Neural progenitor cell (in vitro differentiated cells): ENCODE measurements around the gene VGLL2. TPM values are rescaled to one million over a fixed set of nuclear protein-coding genes. Genes with fewer than 3 reads are reported as not detected.
"Not testable (repeated sequence)": the region's sequence is repeated elsewhere in the genome, so short reads cannot be mapped to it uniquely, and the experiment has no call there.

Experiments
- DNase-seq: peaks from one replicate; pipeline ENCODE4 v3.0.0-alpha.2; 2016; ENCODE audit warnings: low spot score
- H2AFZ ChIP-seq: fragments of 200-600 bp; sonication (generic); replicated peaks from 2 replicates; pipeline ENCODE4 v1.6.1; 2016; ENCODE audit warnings: antibody characterized with exemption
- H3F3A ChIP-seq: fragments of 200-600 bp; sonication (generic); 2 replicates; pipeline ENCODE4 v1.6.1; 2016; ENCODE audit warnings: antibody characterized with exemption, low read depth
- H3K27ac ChIP-seq: fragments of 200-600 bp; sonication (generic); 2 replicates; pipeline ENCODE4 v1.5.1; 2016; ENCODE audit warnings: mild to moderate bottlenecking
- H3K27me3 ChIP-seq: fragments of 200-600 bp; sonication (generic); 2 replicates; pipeline ENCODE4 v1.6.1; 2016; ENCODE audit warnings: mild to moderate bottlenecking, moderate library complexity
- H3K36me3 ChIP-seq: fragments of 200-600 bp; sonication (generic); 2 replicates; pipeline ENCODE4 v1.5.1; 2016
- H3K4me1 ChIP-seq: fragments of 200-600 bp; sonication (generic); 2 replicates; pipeline ENCODE4 v1.6.1; 2016; ENCODE audit warnings: mixed run types
- H3K4me2 ChIP-seq: fragments of 200-600 bp; sonication (generic); 2 replicates; pipeline ENCODE4 v1.6.1; 2016
- H3K4me3 ChIP-seq: fragments of 200-600 bp; sonication (generic); 2 replicates; pipeline ENCODE4 v1.5.1; 2016
- H3K79me2 ChIP-seq: fragments of 200-600 bp; sonication (generic); 2 replicates; pipeline ENCODE4 v1.6.1; 2016; ENCODE audit warnings: low read depth
- H3K9ac ChIP-seq: fragments of 200-600 bp; sonication (generic); 2 replicates; pipeline ENCODE4 v1.6.1; 2016
- H3K9me3 ChIP-seq: fragments of 200-600 bp; sonication (generic); 2 replicates; pipeline ENCODE4 v1.5.1; 2016; ENCODE audit warnings: low read depth
- H4K20me1 ChIP-seq: fragments of 200-600 bp; sonication (generic); 2 replicates; pipeline ENCODE4 v1.6.1; 2016; ENCODE audit warnings: low read depth
- H3K27ac Mint-ChIP-seq: 3 replicates; pipeline ENCODE4 v1.8.0; 2021; ENCODE audit warnings: mixed read lengths
- H3K27me3 Mint-ChIP-seq: 2 replicates; pipeline ENCODE4 v1.8.0; 2022; ENCODE audit warnings: low read depth, mild to moderate bottlenecking, inconsistent platforms, moderate library complexity, mixed read lengths; ENCODE audit not compliant: insufficient read depth
- H3K36me3 Mint-ChIP-seq: 3 replicates; pipeline ENCODE4 v1.8.0; 2021; ENCODE audit warnings: mixed read lengths
- H3K4me1 Mint-ChIP-seq: 3 replicates; pipeline ENCODE4 v1.8.0; 2021; ENCODE audit warnings: mixed read lengths
- H3K4me3 Mint-ChIP-seq: 3 replicates; pipeline ENCODE4 v1.8.0; 2021; ENCODE audit warnings: mild to moderate bottlenecking, moderate library complexity, mixed read lengths
- H3K9me3 Mint-ChIP-seq: 3 replicates; pipeline ENCODE4 v1.8.0; 2020; ENCODE audit warnings: mixed read lengths
- CTCF ChIP-seq: fragments of 200-600 bp; sonication (generic); IDR thresholded peaks from 2 replicates; pipeline ENCODE4 v1.5.1; 2017; ENCODE audit warnings: antibody characterized with exemption, mild to moderate bottlenecking
- EZH2 ChIP-seq: fragments of 200-600 bp; sonication (generic); IDR thresholded peaks from 2 replicates; pipeline ENCODE4 v1.6.1; 2017; ENCODE audit warnings: antibody characterized with exemption, mild to moderate bottlenecking, moderate library complexity
- EZH2phosphoT487 ChIP-seq: fragments of 200-600 bp; sonication (generic); IDR thresholded peaks from 2 replicates; pipeline ENCODE4 v1.6.1; 2017; ENCODE audit warnings: antibody characterized with exemption
- total RNA-seq: library from RNA; depleted of rRNA; stranded (reverse); fragments of >200 nt; gene quantifications from 2 replicates; pipeline ENCODE4 v1.2.3, GENCODE V29; 2015; ENCODE audit warnings: low replicate concordance

Gene VGLL2
- total RNA-seq, 1 donor from 2014 or later: not detected

- Mint-ChIP-seq H3K9me3 (no peaks in the 10 kb centered on the region), H3K4me1 (no peaks in the 10 kb centered on the region), H3K27me3 (no peaks in the 10 kb centered on the region), H3K4me3 (no peak overlapping the region), H3K27ac (no peak overlapping the region), H3K36me3 (no peaks in the 10 kb centered on the region)
- Histone ChIP-seq H3K4me3 (no peak overlapping the region), H3K27me3 (no peaks in the 10 kb centered on the region), H4K20me1 (no peaks in the 10 kb centered on the region), H3K9ac (no peak overlapping the region), H3K36me3 (no peaks in the 10 kb centered on the region), H3K4me1 (no peaks in the 10 kb centered on the region), H3K27ac (no peak overlapping the region), H3K4me2 (no peak overlapping the region), H3F3A (no peaks in the 10 kb centered on the region), H3K9me3 (no peaks in the 10 kb centered on the region), H2AFZ (no peak overlapping the region), H3K79me2 (no peaks in the 10 kb centered on the region)
- no peak for DNase-seq
- TF ChIP-seq EZH2: no peak
- no peak for TF ChIP-seq EZH2phosphoT487
- TF ChIP-seq CTCF: no peak
These were observed 33.9 kb upstream of the VGLL2 start for GRCh38 chr6:117231466-117231865.

- H3K27me3 Mint-ChIP-seq: no peaks in the 10 kb centered on the region
- H3K4me3 Mint-ChIP-seq: no peak overlapping the region
- Histone ChIP-seq H3K4me2 (no peak overlapping the region), H3K9ac (no peak overlapping the region), H3K27me3 (no peaks in the 10 kb centered on the region), H3F3A (no peaks in the 10 kb centered on the region), H3K4me1 (no peaks in the 10 kb centered on the region), H2AFZ (no peak overlapping the region), H3K36me3 (no peaks in the 10 kb centered on the region), H4K20me1 (no peaks in the 10 kb centered on the region), H3K79me2 (no peaks in the 10 kb centered on the region), H3K4me3 (no peak overlapping the region), H3K9me3 (no peaks in the 10 kb centered on the region), H3K27ac (no peak overlapping the region)
- H3K9me3 Mint-ChIP-seq: no peaks in the 10 kb centered on the region
- H3K36me3 Mint-ChIP-seq: no peaks in the 10 kb centered on the region
- DNase-seq: no peak
- TF ChIP-seq CTCF (no peak), EZH2phosphoT487 (no peak), EZH2 (no peak)
- H3K4me1 Mint-ChIP-seq: no peaks in the 10 kb centered on the region
- H3K27ac Mint-ChIP-seq: no peak overlapping the region
These were observed 33.2 kb upstream of the VGLL2 start for GRCh38 chr6:117232196-117232595.

GRCh38 chr6:117233145-117233544, 32.2 kb upstream of the VGLL2 start:
- H3K4me2 ChIP-seq: no peak overlapping the region
- H3K27me3 ChIP-seq: no peaks in the 10 kb centered on the region
- no peak overlapping the region for H2AFZ ChIP-seq
- H3F3A ChIP-seq: no peaks in the 10 kb centered on the region
- no peaks in the 10 kb centered on the region for H3K36me3 ChIP-seq
- TF ChIP-seq EZH2 (no peak), EZH2phosphoT487 (no peak), CTCF (no peak)
- H4K20me1 ChIP-seq: no peaks in the 10 kb centered on the region
- H3K79me2 ChIP-seq: no peaks in the 10 kb centered on the region
- no peak overlapping the region for H3K9ac ChIP-seq
- H3K4me1 ChIP-seq: no peaks in the 10 kb centered on the region
- Mint-ChIP-seq H3K27me3 (no peaks in the 10 kb centered on the region), H3K4me1 (no peaks in the 10 kb centered on the region), H3K36me3 (no peaks in the 10 kb centered on the region), H3K9me3 (no peaks in the 10 kb centered on the region), H3K4me3 (no peak overlapping the region), H3K27ac (no peak overlapping the region)
- no peaks in the 10 kb centered on the region for H3K9me3 ChIP-seq
- H3K4me3 ChIP-seq: no peak overlapping the region
- no peak overlapping the region for H3K27ac ChIP-seq
- no peak for DNase-seq

- Mint-ChIP-seq H3K4me1 (no peaks in the 10 kb centered on the region), H3K9me3 (no peaks in the 10 kb centered on the region), H3K27me3 (no peaks in the 10 kb centered on the region), H3K36me3 (no peaks in the 10 kb centered on the region), H3K27ac (no peak overlapping the region), H3K4me3 (no peak overlapping the region)
- Histone ChIP-seq H3K9ac (no peak overlapping the region), H3K4me2 (no peak overlapping the region), H3F3A (no peaks in the 10 kb centered on the region), H3K27me3 (no peaks in the 10 kb centered on the region), H3K4me3 (no peak overlapping the region), H4K20me1 (no peaks in the 10 kb centered on the region), H2AFZ (no peak overlapping the region), H3K4me1 (no peaks in the 10 kb centered on the region), H3K27ac (no peak overlapping the region), H3K9me3 (no peaks in the 10 kb centered on the region), H3K36me3 (no peaks in the 10 kb centered on the region), H3K79me2 (no peaks in the 10 kb centered on the region)
- TF ChIP-seq EZH2phosphoT487: no peak
- TF ChIP-seq EZH2: no peak
- TF ChIP-seq CTCF: no peak
- DNase-seq: no peak
These were observed 27.8 kb upstream of the VGLL2 start for GRCh38 chr6:117237561-117237960.

- H3K4me3 Mint-ChIP-seq: peak overlapping the region; percentile 76
- peak overlapping the region; percentile 60 for H3K27ac Mint-ChIP-seq
- H3K9me3 ChIP-seq, H3K4me1 ChIP-seq, H3K9me3 Mint-ChIP-seq, H3K9ac ChIP-seq, H3K36me3 Mint-ChIP-seq, DNase-seq, H3K4me1 Mint-ChIP-seq, H2AFZ ChIP-seq, H3F3A ChIP-seq, H3K27me3 Mint-ChIP-seq, H4K20me1 ChIP-seq, H3K27me3 ChIP-seq, H3K27ac ChIP-seq, H3K36me3 ChIP-seq, H3K79me2 ChIP-seq: not testable (repeated sequence)
- peak overlapping the region; percentile 37 for H3K4me3 ChIP-seq
- H3K4me2 ChIP-seq: peak overlapping the region; percentile 28
These were observed 20.8 kb upstream of the VGLL2 start for GRCh38 chr6:117244571-117244970.
